ENCODE data around the gene ZNF83.

The ZNF83 gene

GRCh38 chr19:52665027-52665426, 26.9 kb upstream of the ZNF83 start:
- H3K27me3 ChIP-seq (ENCODE audit: insufficient read depth, low read length): no peaks in the 10 kb centered on the region
- no peak overlapping the region for H3K9ac ChIP-seq (ENCODE audit: low read length)
- H4K20me1 ChIP-seq (ENCODE audit: insufficient read depth, low read length): no peaks in the 10 kb centered on the region
- H3K9me2 ChIP-seq (ENCODE audit: low read depth, low read length): no peaks in the 10 kb centered on the region
- H3K27ac ChIP-seq (ENCODE audit: low read depth, low read length, poor library complexity, severe bottlenecking): no peak overlapping the region
- H3K4me3 ChIP-seq (ENCODE audit: low read depth, low read length, poor library complexity, severe bottlenecking): no peak overlapping the region
- TF ChIP-seq EZH2 (IDR thresholded peaks at IDR 0.05; ENCODE audit: borderline replicate concordance, low read length) (no peak), CTCF (IDR thresholded peaks at IDR 0.05; ENCODE audit: low read length) (no peak)
- H3K36me3 ChIP-seq (ENCODE audit: insufficient read depth, low read length): peaks cover 87% of the 10 kb centered on the region
- H3K4me2 ChIP-seq (ENCODE audit: low read length): no peak overlapping the region
- no peaks in the 10 kb centered on the region for H3F3A ChIP-seq (ENCODE audit: insufficient read depth, low read length)
- H3K9me3 ChIP-seq (ENCODE audit: low read length): 0 out of 2 replicates have a peak, but pooled peaks cover 3% of the 10 kb centered on the region
- no peak overlapping the region for H2AFZ ChIP-seq (ENCODE audit: low read length)
- no peaks in the 10 kb centered on the region for H3K79me2 ChIP-seq (ENCODE audit: insufficient read depth, low read length)
- no peaks in the 10 kb centered on the region for H3K4me1 ChIP-seq (ENCODE audit: insufficient read depth, low read length, severe bottlenecking)

- Histone ChIP-seq H3K9me3 (ENCODE audit: low read length) (0 out of 2 replicates have a peak, but pooled peaks cover 3% of the 10 kb centered on the region), H3K27me3 (ENCODE audit: insufficient read depth, low read length) (no peaks in the 10 kb centered on the region), H3K9me2 (ENCODE audit: low read depth, low read length) (no peaks in the 10 kb centered on the region), H3K4me2 (ENCODE audit: low read length) (no peak overlapping the region), H4K20me1 (ENCODE audit: insufficient read depth, low read length) (no peaks in the 10 kb centered on the region), H3K4me1 (ENCODE audit: insufficient read depth, low read length, severe bottlenecking) (no peaks in the 10 kb centered on the region), H3K79me2 (ENCODE audit: insufficient read depth, low read length) (no peaks in the 10 kb centered on the region), H3K9ac (ENCODE audit: low read length) (no peak overlapping the region), H3K4me3 (ENCODE audit: low read depth, low read length, poor library complexity, severe bottlenecking) (no peak overlapping the region), H3K36me3 (ENCODE audit: insufficient read depth, low read length) (peaks cover 87% of the 10 kb centered on the region), H2AFZ (ENCODE audit: low read length) (no peak overlapping the region), H3K27ac (ENCODE audit: low read depth, low read length, poor library complexity, severe bottlenecking) (no peak overlapping the region), H3F3A (ENCODE audit: insufficient read depth, low read length) (no peaks in the 10 kb centered on the region)
- TF ChIP-seq EZH2 (IDR thresholded peaks at IDR 0.05; ENCODE audit: borderline replicate concordance, low read length): no peak
- TF ChIP-seq CTCF (IDR thresholded peaks at IDR 0.05; ENCODE audit: low read length): no peak
These were observed 26.3 kb upstream of the ZNF83 start for GRCh38 chr19:52664461-52664860.

- no peak overlapping the region for H3K4me3 ChIP-seq (ENCODE audit: low read depth, low read length, poor library complexity, severe bottlenecking)
- no peak overlapping the region for H3K27ac ChIP-seq (ENCODE audit: low read depth, low read length, poor library complexity, severe bottlenecking)
- H3K9ac ChIP-seq (ENCODE audit: low read length): no peak overlapping the region
- no peaks in the 10 kb centered on the region for H3K9me2 ChIP-seq (ENCODE audit: low read depth, low read length)
- TF ChIP-seq CTCF (IDR thresholded peaks at IDR 0.05; ENCODE audit: low read length) (no peak), EZH2 (IDR thresholded peaks at IDR 0.05; ENCODE audit: borderline replicate concordance, low read length) (no peak)
- H3K4me1 ChIP-seq (ENCODE audit: insufficient read depth, low read length, severe bottlenecking): no peaks in the 10 kb centered on the region
- H4K20me1 ChIP-seq (ENCODE audit: insufficient read depth, low read length): no peaks in the 10 kb centered on the region
- H3K27me3 ChIP-seq (ENCODE audit: insufficient read depth, low read length): no peaks in the 10 kb centered on the region
- no peak overlapping the region for H3K4me2 ChIP-seq (ENCODE audit: low read length)
- no peak overlapping the region for H2AFZ ChIP-seq (ENCODE audit: low read length)
- no peaks in the 10 kb centered on the region for H3K79me2 ChIP-seq (ENCODE audit: insufficient read depth, low read length)
- H3K36me3 ChIP-seq (ENCODE audit: insufficient read depth, low read length): peaks cover 91% of the 10 kb centered on the region
- 0 out of 2 replicates have a peak, but pooled peaks cover 3% of the 10 kb centered on the region for H3K9me3 ChIP-seq (ENCODE audit: low read length)
- H3F3A ChIP-seq (ENCODE audit: insufficient read depth, low read length): no peaks in the 10 kb centered on the region
These were observed 24.5 kb upstream of the ZNF83 start for GRCh38 chr19:52662631-52663030.
